Measurements from ENCODE around the gene TMEM229B. TPM values are rescaled to one million over a fixed set of nuclear protein-coding genes. Genes with fewer than 3 reads are reported as not detected.

TMEM229B gene
- total and polyA plus RNA-seq, 2 of the 4 experiments (the other 2 are of a cell fraction): under 0.01 TPM; not detected in 1

GRCh38 chr14:67461341-67461985, 27.1 kb downstream of the TMEM229B start:
- Histone ChIP-seq H3K79me1 (ENCODE audit: low read depth in 1 of 2, low read length in 2 of 2) (no peaks in the 10 kb centered on the region), H3K36me3 (ENCODE audit: control insufficient read depth, insufficient read depth, low read length) (no peaks in the 10 kb centered on the region), H2AK5ac (ENCODE audit: low read depth, low read length) (no peak overlapping the region), H2BK5ac (ENCODE audit: low read depth, low read length, poor library complexity, severe bottlenecking) (no peak overlapping the region), H3K14ac (replicated peaks; ENCODE audit: low read depth, low read length) (no peak overlapping the region), H3K18ac (ENCODE audit: low read depth, low read length) (no peak overlapping the region), H3K4me2 (ENCODE audit: low read depth, low read length) (no peak overlapping the region), H3K9me3 (ENCODE audit: control insufficient read depth, insufficient read depth, low read length) (no peaks in the 10 kb centered on the region), H3K4me1 (ENCODE audit: control insufficient read depth, insufficient read depth, low read length) (no peaks in the 10 kb centered on the region), H4K20me1 (ENCODE audit: insufficient read depth, low read length) (no peaks in the 10 kb centered on the region), H4K5ac (ENCODE audit: low read depth, low read length) (no peak overlapping the region), H3K4me3 (ENCODE audit: insufficient read depth, low read depth, low read length) (no peak overlapping the region), H2BK120ac (ENCODE audit: low read depth, low read length) (no peak overlapping the region), H2AFZ (replicated peaks; ENCODE audit: low read length, poor library complexity) (no peak overlapping the region), H3K27me3 (ENCODE audit: control insufficient read depth, insufficient read depth, low read length) (peaks cover 43% of the 10 kb centered on the region), H4K8ac (ENCODE audit: low read depth in 2 of 2, low read length in 2 of 2) (no peak overlapping the region), H3K23ac (ENCODE audit: low read depth, low read length) (no peak overlapping the region), H2AK9ac (replicated peaks; ENCODE audit: low read depth, low read length, poor library complexity) (no peak overlapping the region), H2BK20ac (ENCODE audit: low read depth, low read length) (no peak overlapping the region), H3K9me1 (ENCODE audit: insufficient read depth, low read length) (no peaks in the 10 kb centered on the region; the same call in 1 of the 2 replicates), H3K9ac (ENCODE audit: low read depth, low read length) (no peak overlapping the region), H3K56ac (ENCODE audit: extremely low read depth, insufficient read depth, low read length) (no peak overlapping the region), H3K27ac (ENCODE audit: insufficient read depth, low read length) (no peak overlapping the region), H3K4ac (ENCODE audit: low read depth, low read length) (no peak overlapping the region), H2BK15ac (ENCODE audit: low read depth, low read length) (no peak overlapping the region), H4K91ac (ENCODE audit: insufficient read depth, low read depth, low read length) (no peak overlapping the region)
- no TSS peak for BruUV-seq (replicated peaks)
- intact Hi-C loops (cut with micrococcal nuclease) (no loop called here), dilution Hi-C loops (cut with HindIII; ENCODE audit: low sequenced_read_pairs, unreplicated experiment) (no loop called here), in situ Hi-C loops (cut with MboI; ENCODE audit: low sequenced_read_pairs) (no loop called here)
- TF ChIP-seq ELK1 (IDR thresholded peaks at IDR 0.05; ENCODE audit: borderline replicate concordance, low read depth, low read length) (no peak), USF2 (IDR thresholded peaks at IDR 0.05; ENCODE audit: low read depth, low read length) (peak; percentile 53; the same call in 1 of the 2 replicates)
- ATAC-seq (ENCODE audit: low read depth) (peak; percentile 51), DNase-seq (peak; percentile 27)
- ChIA-PET POLR2A (ENCODE audit: unreplicated experiment) (no interaction called here), CTCF (no interaction called here)
- 80% methylated on average over 1 of the region's 3 CpGs; no CpG with 5 or more reads in 1 of the 2 experiments for WGBS, 2 experiments (ENCODE audit: extremely low coverage in 2 of 2, insufficient read length in 1 of 2)
